Mucosa of rectum (tissue), 2 donors: ENCODE measurements around the gene ARHGEF28.

Source experiments
- H3K27ac ChIP-seq, 2 donors: one replicate each; pipeline ENCODE4 v1.7.0; 2013; ENCODE audit warnings: inconsistent platforms in 2 of 2, low read depth in 2 of 2, low read length in 2 of 2
- H3K27me3 ChIP-seq, 2 donors: one replicate each; pipeline ENCODE4 v1.7.0; 2013; ENCODE audit warnings: low read length in 2 of 2; ENCODE audit not compliant: control insufficient read depth in 2 of 2, insufficient read depth in 2 of 2
- H3K36me3 ChIP-seq, 2 donors: one replicate each; pipeline ENCODE4 v1.7.0; 2013; ENCODE audit warnings: low read length in 2 of 2; ENCODE audit not compliant: control insufficient read depth in 2 of 2, insufficient read depth in 2 of 2
- H3K4me1 ChIP-seq, 2 donors: one replicate each; pipeline ENCODE4 v1.7.0; 2013; ENCODE audit warnings: low read length in 2 of 2, mild to moderate bottlenecking in 1 of 2; ENCODE audit not compliant: control insufficient read depth in 2 of 2, insufficient read depth in 2 of 2
- H3K4me3 ChIP-seq, 2 donors: one replicate each; pipeline ENCODE4 v1.7.0; 2013; ENCODE audit warnings: low read length in 2 of 2
- H3K9ac ChIP-seq, 2 donors: one replicate each; pipeline ENCODE4 v1.7.0; 2013; ENCODE audit warnings: low read length in 2 of 2, low read depth in 1 of 2, mild to moderate bottlenecking in 1 of 2
- H3K9me3 ChIP-seq, 2 donors: one replicate each; pipeline ENCODE4 v1.7.0; 2013; ENCODE audit warnings: low read length in 2 of 2; ENCODE audit not compliant: control insufficient read depth in 2 of 2
- donor health status: healthy.
- donor health status: Normal muscosa, but diverticular disease.

Gene ARHGEF28

GRCh38 chr5:73605223-73606087, 20.5 kb upstream of the ARHGEF28 start:
- H3K9ac ChIP-seq = no peak overlapping the region
- no peaks in the 10 kb centered on the region for H3K36me3 ChIP-seq
- H3K9me3 ChIP-seq = peaks cover 0 to 3% of the 10 kb centered on the region in 2 donors
- H3K4me3 ChIP-seq = no peak overlapping the region
- peak overlapping the region in 1 of 2 donors; percentile 38 for H3K27ac ChIP-seq
- peaks cover 0 to 5% of the 10 kb centered on the region in 2 donors for H3K4me1 ChIP-seq
- H3K27me3 ChIP-seq = no peaks in the 10 kb centered on the region

- Histone ChIP-seq H3K9ac (no peak overlapping the region), H3K27me3 (no peaks in the 10 kb centered on the region), H3K36me3 (no peaks in the 10 kb centered on the region), H3K27ac (no peak overlapping the region), H3K4me1 (peaks cover 0 to 5% of the 10 kb centered on the region in 2 donors), H3K9me3 (peaks cover 0 to 3% of the 10 kb centered on the region in 2 donors), H3K4me3 (no peak overlapping the region)
Observed at GRCh38 chr5:73606206-73606753, 19.7 kb upstream of the ARHGEF28 start.

- Histone ChIP-seq H3K4me1 (peaks cover 0 to 5% of the 10 kb centered on the region in 2 donors), H3K27me3 (no peaks in the 10 kb centered on the region), H3K27ac (no peak overlapping the region)
Observed at GRCh38 chr5:73607228-73607627, 18.8 kb upstream of the ARHGEF28 start.

GRCh38 chr5:73612799-73613198, 13.2 kb upstream of the ARHGEF28 start:
- H3K4me1 ChIP-seq = peaks cover 3 to 6% of the 10 kb centered on the region in 2 donors
- no peaks in the 10 kb centered on the region for H3K9me3 ChIP-seq
- no peak overlapping the region for H3K27ac ChIP-seq
- H3K36me3 ChIP-seq = no peaks in the 10 kb centered on the region
- no peak overlapping the region for H3K4me3 ChIP-seq
- H3K9ac ChIP-seq = no peak overlapping the region
- no peaks in the 10 kb centered on the region for H3K27me3 ChIP-seq

More at GRCh38 chr5:73607228-73607627, 18.8 kb upstream of the ARHGEF28 start:
- Histone ChIP-seq H3K9ac (no peak overlapping the region), H3K9me3 (no peaks in the 10 kb centered on the region), H3K36me3 (no peaks in the 10 kb centered on the region), H3K4me3 (no peak overlapping the region)

GRCh38 chr5:73615085-73615484, 10.9 kb upstream of the ARHGEF28 start:
- H3K4me1 ChIP-seq = peaks cover 3 to 6% of the 10 kb centered on the region in 2 donors

GRCh38 chr5:73615947-73616346, 10.0 kb upstream of the ARHGEF28 start:
- Histone ChIP-seq H3K27ac (no peak overlapping the region), H3K9ac (no peak overlapping the region), H3K36me3 (no peaks in the 10 kb centered on the region), H3K27me3 (no peaks in the 10 kb centered on the region), H3K4me1 (peaks cover 3 to 6% of the 10 kb centered on the region in 2 donors), H3K4me3 (no peak overlapping the region), H3K9me3 (no peaks in the 10 kb centered on the region)

More at GRCh38 chr5:73615085-73615484, 10.9 kb upstream of the ARHGEF28 start:
- Histone ChIP-seq H3K27me3 (no peaks in the 10 kb centered on the region), H3K4me3 (no peak overlapping the region), H3K36me3 (no peaks in the 10 kb centered on the region), H3K9ac (no peak overlapping the region), H3K9me3 (no peaks in the 10 kb centered on the region), H3K27ac (no peak overlapping the region)

GRCh38 chr5:73617510-73618279, 8.3 kb upstream of the ARHGEF28 start:
- peak overlapping the region; percentile 19 to 27 for H3K4me3 ChIP-seq
- H3K27ac ChIP-seq = peak overlapping the region; percentile 38 to 61
- H3K4me1 ChIP-seq = peaks cover 3 to 6% of the 10 kb centered on the region in 2 donors
- no peaks in the 10 kb centered on the region for H3K9me3 ChIP-seq
- no peaks in the 10 kb centered on the region for H3K36me3 ChIP-seq
- peak overlapping the region in 1 of 2 donors; percentile 13 for H3K9ac ChIP-seq
- no peaks in the 10 kb centered on the region for H3K27me3 ChIP-seq

- Histone ChIP-seq H3K9ac (no peak overlapping the region), H3K27me3 (peaks cover 0 to under 1% of the 10 kb centered on the region in 2 donors), H3K4me3 (no peak overlapping the region), H3K27ac (no peak overlapping the region), H3K36me3 (no peaks in the 10 kb centered on the region), H3K4me1 (peaks cover 3 to 7% of the 10 kb centered on the region in 2 donors), H3K9me3 (no peaks in the 10 kb centered on the region)
Observed at GRCh38 chr5:73619606-73620333, 6.2 kb upstream of the ARHGEF28 start.

- peaks cover 3 to 13% of the 10 kb centered on the region in 2 donors for H3K4me1 ChIP-seq
- peaks cover 0 to 3% of the 10 kb centered on the region in 2 donors for H3K27me3 ChIP-seq
- no peaks in the 10 kb centered on the region for H3K36me3 ChIP-seq
- H3K27ac ChIP-seq = no peak overlapping the region
- H3K4me3 ChIP-seq = no peak overlapping the region
- no peak overlapping the region for H3K9ac ChIP-seq
- no peaks in the 10 kb centered on the region for H3K9me3 ChIP-seq
Observed at GRCh38 chr5:73620334-73620687, 5.7 kb upstream of the ARHGEF28 start.
